SU-DHL-6 (cell line): Measurements from ENCODE around the gene VWC2.

Experiments
- H2AFZ ChIP-seq: fragments of 200-600 bp; sonication (generic); 2 replicates; pipeline ENCODE4 v1.6.1; 2014; ENCODE audit warnings: low read depth, mild to moderate bottlenecking, moderate library complexity, mixed read lengths, antibody characterized with exemption, low read length; ENCODE audit not compliant: severe bottlenecking
- H3F3A ChIP-seq: fragments of 200-600 bp; shearing (Covaris generic); 2 replicates; pipeline ENCODE4 v1.6.0; 2016; ENCODE audit warnings: antibody characterized with exemption, mild to moderate bottlenecking; ENCODE audit not compliant: insufficient read depth
- H3K27ac ChIP-seq: fragments of 200-600 bp; sonication (generic); 2 replicates; pipeline ENCODE4 v1.5.1; 2016; ENCODE audit warnings: low read depth, mild to moderate bottlenecking, low read length, moderate library complexity, mixed read lengths
- H3K27me3 ChIP-seq: fragments of 200-600 bp; sonication (generic), shearing (Covaris generic); 2 replicates; pipeline ENCODE4 v1.6.0; 2014; ENCODE audit warnings: mild to moderate bottlenecking, low read length
- H3K36me3 ChIP-seq: fragments of 200-600 bp; sonication (generic); 2 replicates; pipeline ENCODE4 v1.6.1; 2014; ENCODE audit warnings: mild to moderate bottlenecking, low read length, mixed read lengths
- H3K4me2 ChIP-seq: fragments of 300-600, 200-600 bp; shearing (Covaris generic), sonication (generic); 2 replicates; pipeline ENCODE4 v1.6.0; 2014; ENCODE audit warnings: low read length, low read depth, mild to moderate bottlenecking; ENCODE audit not compliant: poor library complexity, severe bottlenecking
- H3K4me3 ChIP-seq: fragments of 200-600 bp; sonication (generic); 2 replicates; pipeline ENCODE4 v1.5.1; 2014; ENCODE audit warnings: antibody characterized with exemption, low read length, mild to moderate bottlenecking, mixed read lengths; ENCODE audit not compliant: insufficient read depth, poor library complexity, severe bottlenecking
- H3K79me2 ChIP-seq: fragments of 200-600 bp; sonication (generic); 2 replicates; pipeline ENCODE4 v1.6.1; 2014; ENCODE audit warnings: mild to moderate bottlenecking, low read length, moderate library complexity; ENCODE audit not compliant: insufficient read depth
- H3K9ac ChIP-seq: fragments of 200-600 bp; sonication (generic); 2 replicates; pipeline ENCODE4 v1.7.0; 2014; ENCODE audit warnings: mild to moderate bottlenecking, low read length
- H3K9me2 ChIP-seq: fragments of 200-600 bp; sonication (generic); replicated peaks from 2 replicates; pipeline ENCODE4 v1.6.1; 2014; ENCODE audit warnings: low read length; ENCODE audit not compliant: insufficient read depth
- H3K9me3 ChIP-seq: fragments of 200-600 bp; sonication (generic); 2 replicates; pipeline ENCODE4 v1.6.1; 2014; ENCODE audit warnings: low read length, mixed read lengths; ENCODE audit not compliant: insufficient read depth
- H4K20me1 ChIP-seq: fragments of 200-600 bp; sonication (generic); 2 replicates; pipeline ENCODE4 v1.6.1; 2014; ENCODE audit warnings: low read depth, mild to moderate bottlenecking, antibody characterized with exemption, low read length, moderate library complexity, mixed read lengths
- EZH2phosphoT487 ChIP-seq: fragments of 200-600 bp; sonication (generic), shearing (Covaris generic); conservative IDR thresholded peaks from 2 replicates; pipeline ENCODE4 v1.6.1; 2018; ENCODE audit warnings: mild to moderate bottlenecking, antibody characterized with exemption, low read length, moderate library complexity, mixed read lengths
- TF ChIP-seq, protein P1 (sequence below): fragments of 200-600 bp; sonication (generic); IDR thresholded peaks from one replicate; pipeline ENCODE4 v1.5.1; 2017; ENCODE audit warnings: antibody characterized with exemption, mild to moderate bottlenecking, low read length, moderate library complexity; ENCODE audit not compliant: insufficient read depth, poor library complexity, severe bottlenecking

VWC2 gene

DNA sequence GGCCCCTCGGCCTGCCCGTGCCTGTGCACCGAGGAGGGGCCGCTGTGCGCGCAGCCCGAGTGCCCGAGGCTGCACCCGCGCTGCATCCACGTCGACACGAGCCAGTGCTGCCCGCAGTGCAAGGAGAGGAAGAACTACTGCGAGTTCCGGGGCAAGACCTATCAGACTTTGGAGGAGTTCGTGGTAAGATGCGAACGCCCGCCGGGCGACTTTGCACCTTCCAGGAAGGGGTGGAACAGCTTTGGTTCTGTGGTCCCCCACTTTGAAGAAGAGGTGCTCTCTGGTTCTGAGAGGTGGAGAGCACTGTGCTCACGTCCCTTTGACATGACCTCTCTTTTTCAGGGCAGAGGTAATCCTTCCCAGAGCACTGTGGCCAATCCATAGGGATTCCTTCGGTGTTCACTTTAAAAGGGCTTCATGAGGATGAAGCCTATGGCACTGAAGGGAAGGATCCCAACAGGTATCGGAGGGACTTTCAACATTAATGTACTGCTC lies 2.6 kb downstream of the VWC2 start:
- no peak overlapping the region for H3K9ac ChIP-seq
- H3K9me2 ChIP-seq = no peaks in the 10 kb centered on the region
- H3K9me3 ChIP-seq = no peaks in the 10 kb centered on the region
- H3K4me2 ChIP-seq = no peak overlapping the region
- no peaks in the 10 kb centered on the region for H3K36me3 ChIP-seq
- TF ChIP-seq, protein P1, sequence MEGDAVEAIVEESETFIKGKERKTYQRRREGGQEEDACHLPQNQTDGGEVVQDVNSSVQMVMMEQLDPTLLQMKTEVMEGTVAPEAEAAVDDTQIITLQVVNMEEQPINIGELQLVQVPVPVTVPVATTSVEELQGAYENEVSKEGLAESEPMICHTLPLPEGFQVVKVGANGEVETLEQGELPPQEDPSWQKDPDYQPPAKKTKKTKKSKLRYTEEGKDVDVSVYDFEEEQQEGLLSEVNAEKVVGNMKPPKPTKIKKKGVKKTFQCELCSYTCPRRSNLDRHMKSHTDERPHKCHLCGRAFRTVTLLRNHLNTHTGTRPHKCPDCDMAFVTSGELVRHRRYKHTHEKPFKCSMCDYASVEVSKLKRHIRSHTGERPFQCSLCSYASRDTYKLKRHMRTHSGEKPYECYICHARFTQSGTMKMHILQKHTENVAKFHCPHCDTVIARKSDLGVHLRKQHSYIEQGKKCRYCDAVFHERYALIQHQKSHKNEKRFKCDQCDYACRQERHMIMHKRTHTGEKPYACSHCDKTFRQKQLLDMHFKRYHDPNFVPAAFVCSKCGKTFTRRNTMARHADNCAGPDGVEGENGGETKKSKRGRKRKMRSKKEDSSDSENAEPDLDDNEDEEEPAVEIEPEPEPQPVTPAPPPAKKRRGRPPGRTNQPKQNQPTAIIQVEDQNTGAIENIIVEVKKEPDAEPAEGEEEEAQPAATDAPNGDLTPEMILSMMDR = no peak
- TF ChIP-seq EZH2phosphoT487 = no peak
- no peaks in the 10 kb centered on the region for H4K20me1 ChIP-seq
- no peaks in the 10 kb centered on the region for H3K27me3 ChIP-seq
- H3F3A ChIP-seq = no peaks in the 10 kb centered on the region
- H2AFZ ChIP-seq = no peak overlapping the region
- no peak overlapping the region for H3K27ac ChIP-seq
- H3K4me3 ChIP-seq = no peak overlapping the region
- no peaks in the 10 kb centered on the region for H3K79me2 ChIP-seq

DNA sequence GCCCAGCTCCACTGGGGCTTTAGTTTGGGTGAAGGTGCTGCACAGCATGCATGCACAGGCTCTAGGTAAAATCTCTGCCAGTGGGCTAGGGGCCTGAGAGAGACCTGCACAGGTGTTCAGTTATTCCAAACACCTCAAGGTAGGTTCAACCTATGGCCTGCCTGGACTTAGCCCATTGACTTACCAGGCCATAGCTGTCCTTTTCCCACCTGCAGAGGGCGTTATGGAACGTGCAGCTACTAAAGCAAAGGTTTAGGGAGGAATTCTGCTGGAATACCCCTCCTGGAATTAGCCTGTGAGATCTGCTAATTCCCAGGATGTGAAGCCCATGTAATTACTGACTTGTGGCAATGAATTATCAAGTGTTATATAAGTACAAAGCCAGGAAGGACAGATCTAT lies 3.6 kb downstream of the VWC2 start:
- Histone ChIP-seq H3K4me3 (no peak overlapping the region), H3K27ac (no peak overlapping the region), H3F3A (no peaks in the 10 kb centered on the region), H3K27me3 (no peaks in the 10 kb centered on the region), H3K9ac (no peak overlapping the region), H3K4me2 (no peak overlapping the region), H4K20me1 (no peaks in the 10 kb centered on the region), H3K9me3 (no peaks in the 10 kb centered on the region), H3K79me2 (no peaks in the 10 kb centered on the region), H2AFZ (no peak overlapping the region), H3K36me3 (no peaks in the 10 kb centered on the region), H3K9me2 (no peaks in the 10 kb centered on the region)
- TF ChIP-seq, protein P1 = no peak
- no peak for TF ChIP-seq EZH2phosphoT487

DNA sequence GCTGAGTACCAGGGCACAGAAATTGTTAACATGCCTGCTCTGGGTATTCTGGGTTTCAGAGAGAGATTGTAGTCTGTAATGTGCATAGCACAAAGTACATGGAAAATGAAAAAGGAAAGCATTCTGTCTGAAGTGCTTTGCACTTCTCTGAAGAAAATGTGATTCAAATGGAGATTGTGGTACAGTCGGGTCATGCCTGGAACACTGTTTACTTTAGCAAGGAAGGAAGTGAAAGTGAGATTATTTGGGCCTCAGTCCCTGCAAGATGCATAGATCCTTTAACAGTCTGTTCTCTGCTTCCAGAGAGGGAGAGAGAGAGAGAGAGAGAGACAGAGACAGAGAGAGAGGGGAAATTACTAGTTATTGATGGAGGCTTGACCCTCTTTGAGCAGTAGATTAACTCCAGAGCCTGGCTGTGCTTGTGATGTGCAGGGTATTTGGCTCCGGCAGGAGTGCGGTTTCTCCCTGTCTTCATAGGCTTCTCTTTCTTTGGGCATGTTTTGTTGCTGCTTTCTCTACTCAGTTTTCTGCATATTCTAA lies 5.4 kb downstream of the VWC2 start:
- Histone ChIP-seq H3K9me2 (no peaks in the 10 kb centered on the region), H3K36me3 (no peaks in the 10 kb centered on the region), H3K4me2 (no peak overlapping the region), H3K27ac (no peak overlapping the region), H4K20me1 (no peaks in the 10 kb centered on the region), H3F3A (no peaks in the 10 kb centered on the region), H3K9me3 (no peaks in the 10 kb centered on the region), H3K79me2 (no peaks in the 10 kb centered on the region), H3K27me3 (no peaks in the 10 kb centered on the region), H3K9ac (no peak overlapping the region), H2AFZ (no peak overlapping the region), H3K4me3 (no peak overlapping the region)
- TF ChIP-seq, protein P1 = no peak
- TF ChIP-seq EZH2phosphoT487 = no peak
